Right lobe of liver (tissue), 4 donors: Measurements from ENCODE around the gene PSD.

Source experiments
- POLR2A ChIP-seq: fragments of 450-650 bp; IDR thresholded peaks from one replicate; pipeline ENCODE4 v1.6.1; 2017; ENCODE audit warnings: antibody characterized with exemption, mild to moderate bottlenecking
- TF ChIP-seq, protein P1 (sequence below), 4 donors: fragments of 200-600 bp in 3 of 4; fragments of 450-650 bp in 1 of 4; IDR thresholded peaks; one replicate each; pipeline versions ENCODE4 v1.5.1 to v1.8.0; 2016 to 2022; ENCODE audit warnings: antibody characterized with exemption in 4 of 4, mild to moderate bottlenecking in 2 of 4
- donor health status: DM: no; HTN: no; CAD: no.
- donor health status: DM: no; HTN: no; CAD: no.
- donor health status: DM: no; HTN: yes; CAD: no.

DNA sequence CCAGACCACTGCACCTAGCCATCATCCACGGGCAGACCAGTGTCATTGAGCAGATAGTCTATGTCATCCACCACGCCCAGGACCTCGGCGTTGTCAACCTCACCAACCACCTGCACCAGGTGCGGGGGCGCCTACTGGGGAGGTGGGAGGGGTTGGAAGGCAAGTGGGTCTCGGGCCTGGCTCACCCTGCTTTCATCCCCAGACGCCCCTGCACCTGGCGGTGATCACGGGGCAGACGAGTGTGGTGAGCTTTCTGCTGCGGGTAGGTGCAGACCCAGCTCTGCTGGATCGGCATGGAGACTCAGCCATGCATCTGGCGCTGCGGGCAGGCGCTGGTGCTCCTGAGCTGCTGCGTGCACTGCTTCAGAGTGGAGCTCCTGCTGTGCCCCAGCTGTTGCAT is 18.5 kb downstream of the PSD start:
- TF ChIP-seq, protein P1, sequence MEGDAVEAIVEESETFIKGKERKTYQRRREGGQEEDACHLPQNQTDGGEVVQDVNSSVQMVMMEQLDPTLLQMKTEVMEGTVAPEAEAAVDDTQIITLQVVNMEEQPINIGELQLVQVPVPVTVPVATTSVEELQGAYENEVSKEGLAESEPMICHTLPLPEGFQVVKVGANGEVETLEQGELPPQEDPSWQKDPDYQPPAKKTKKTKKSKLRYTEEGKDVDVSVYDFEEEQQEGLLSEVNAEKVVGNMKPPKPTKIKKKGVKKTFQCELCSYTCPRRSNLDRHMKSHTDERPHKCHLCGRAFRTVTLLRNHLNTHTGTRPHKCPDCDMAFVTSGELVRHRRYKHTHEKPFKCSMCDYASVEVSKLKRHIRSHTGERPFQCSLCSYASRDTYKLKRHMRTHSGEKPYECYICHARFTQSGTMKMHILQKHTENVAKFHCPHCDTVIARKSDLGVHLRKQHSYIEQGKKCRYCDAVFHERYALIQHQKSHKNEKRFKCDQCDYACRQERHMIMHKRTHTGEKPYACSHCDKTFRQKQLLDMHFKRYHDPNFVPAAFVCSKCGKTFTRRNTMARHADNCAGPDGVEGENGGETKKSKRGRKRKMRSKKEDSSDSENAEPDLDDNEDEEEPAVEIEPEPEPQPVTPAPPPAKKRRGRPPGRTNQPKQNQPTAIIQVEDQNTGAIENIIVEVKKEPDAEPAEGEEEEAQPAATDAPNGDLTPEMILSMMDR (IDR thresholded peaks at IDR 0.05) = no peak
- TF ChIP-seq POLR2A = no peak
